Activated T-cell treated with anti-CD3 and anti-CD28 coated beads for 4 hours (primary cell): ENCODE data around the gene NAV2.

Experiments
- DNase-seq: peaks from one replicate; pipeline ENCODE4 v3.0.0-alpha.2; 2020

Gene NAV2

GRCh38 chr11:20010156-20010850 lies 297.7 kb downstream of the NAV2 start:
- DNase-seq = no peak

GRCh38 chr11:20010851-20011225 lies 298.2 kb downstream of the NAV2 start:
- no peak for DNase-seq

- no peak for DNase-seq
Observed at GRCh38 chr11:20011307-20011951, 298.8 kb downstream of the NAV2 start.

GRCh38 chr11:20013346-20014066 lies 300.9 kb downstream of the NAV2 start:
- DNase-seq = no peak

GRCh38 chr11:20014067-20014402 lies 301.4 kb downstream of the NAV2 start:
- no peak for DNase-seq

- DNase-seq = no peak
Observed at GRCh38 chr11:20015101-20015500, 302.5 kb downstream of the NAV2 start.

- no peak for DNase-seq
Observed at GRCh38 chr11:20015529-20016427, 303.1 kb downstream of the NAV2 start.

- DNase-seq = no peak
Observed at GRCh38 chr11:20016526-20016925, 303.9 kb downstream of the NAV2 start.

- no peak for DNase-seq
Observed at GRCh38 chr11:20017320-20017719, 304.7 kb downstream of the NAV2 start.

- no peak for DNase-seq
Observed at GRCh38 chr11:20020198-20020597, 307.6 kb downstream of the NAV2 start.

GRCh38 chr11:20020716-20021115 lies 308.1 kb downstream of the NAV2 start:
- DNase-seq = no peak

- DNase-seq = no peak
Observed at GRCh38 chr11:20021212-20021611, 308.6 kb downstream of the NAV2 start.

- DNase-seq = no peak
Observed at GRCh38 chr11:20021771-20022362, 309.2 kb downstream of the NAV2 start.

GRCh38 chr11:20022363-20023081 lies 309.9 kb downstream of the NAV2 start:
- DNase-seq = no peak

- no peak for DNase-seq
Observed at GRCh38 chr11:20023082-20023426, 310.4 kb downstream of the NAV2 start.

GRCh38 chr11:20024172-20024935 lies 311.7 kb downstream of the NAV2 start:
- DNase-seq = no peak

GRCh38 chr11:20025332-20025840 lies 312.7 kb downstream of the NAV2 start:
- no peak for DNase-seq

GRCh38 chr11:20026629-20027555 lies 314.3 kb downstream of the NAV2 start:
- no peak for DNase-seq

- DNase-seq = no peak
Observed at GRCh38 chr11:20027556-20028013, 314.9 kb downstream of the NAV2 start.

- DNase-seq = no peak
Observed at GRCh38 chr11:20029193-20029592, 316.6 kb downstream of the NAV2 start.
